WTC11 (cell line): Measurements from ENCODE around the gene KCTD2. TPM values are rescaled to one million over a fixed set of nuclear protein-coding genes. Genes with fewer than 3 reads are reported as not detected.
A peak's percentile ranks its signal among the peaks of the same experiment; 100 is the strongest.

Experiments
- ATAC-seq: fragments of 200-7000 bp; cut with Tn5 transposase; 2 replicates; pipeline ENCODE4 v1.10.0; 2021; ENCODE audit warnings: mild to moderate bottlenecking, moderate library complexity
- CTCF ChIA-PET: fragments of 300-600 bp; sonication (Branson Sonifier 250); formaldehyde crosslinking; loops from one replicate; lab custom pipeline; 2021; ENCODE audit warnings: antibody characterized with exemption; lab: Charles Lee
- POLR2A ChIA-PET: fragments of 350-600 bp; sonication (Branson Sonifier 250); formaldehyde crosslinking; loops from one replicate; lab custom pipeline; 2021; ENCODE audit warnings: antibody characterized with exemption; lab: Charles Lee
- DNase-seq: peaks from one replicate; pipeline ENCODE4 v3.0.0; 2021; ENCODE audit warnings: low spot score
- H3K27ac Mint-ChIP-seq: 2 replicates; pipeline ENCODE4 v1.8.0; 2021; ENCODE audit warnings: mixed read lengths
- H3K27me3 Mint-ChIP-seq: 2 replicates; pipeline ENCODE4 v1.8.0; 2021; ENCODE audit warnings: low read depth, mild to moderate bottlenecking, moderate library complexity, mixed read lengths
- H3K36me3 Mint-ChIP-seq: 2 replicates; pipeline ENCODE4 v1.8.0; 2021; ENCODE audit warnings: mixed read lengths
- H3K4me1 Mint-ChIP-seq: 2 replicates; pipeline ENCODE4 v1.8.0; 2022; ENCODE audit warnings: mixed read lengths
- H3K4me3 Mint-ChIP-seq: 2 replicates; pipeline ENCODE4 v1.8.0; 2021; ENCODE audit warnings: mild to moderate bottlenecking, moderate library complexity, mixed read lengths
- H3K9me3 Mint-ChIP-seq: 2 replicates; pipeline ENCODE4 v1.8.0; 2021; ENCODE audit warnings: mixed read lengths
- CREM ChIP-seq: sonication (generic); formaldehyde crosslinking; IDR thresholded peaks from 2 replicates; pipeline ENCODE4 v1.8.1; 2022; ENCODE audit warnings: mild to moderate bottlenecking, missing genetic modification reagents, moderate library complexity
- EMX1 ChIP-seq: fragments of 250-450 bp; sonication (Bioruptor Pico); IDR thresholded peaks from 2 replicates; pipeline ENCODE4 v1.8.0; 2021; ENCODE audit warnings: mild to moderate bottlenecking
- FOXP1 ChIP-seq: sonication (generic); formaldehyde crosslinking; IDR thresholded peaks from 2 replicates; pipeline ENCODE4 v1.8.0; 2022; ENCODE audit warnings: missing genetic modification reagents, mild to moderate bottlenecking, moderate library complexity, borderline replicate concordance
- GABPB1 ChIP-seq: sonication (generic); formaldehyde crosslinking; IDR thresholded peaks from 2 replicates; pipeline ENCODE4 v1.8.1; 2023; ENCODE audit warnings: mild to moderate bottlenecking, missing genetic modification reagents
- JAZF1 ChIP-seq: fragments of 250-450 bp; sonication (Bioruptor Pico); IDR thresholded peaks from 2 replicates; pipeline ENCODE4 v1.9.0; 2021; ENCODE audit warnings: moderate library complexity, mild to moderate bottlenecking, inconsistent platforms
- KAT7 ChIP-seq: sonication (generic); formaldehyde crosslinking; IDR thresholded peaks from 2 replicates; pipeline ENCODE4 v1.8.1; 2023; ENCODE audit warnings: missing genetic modification reagents, mild to moderate bottlenecking, borderline replicate concordance
- MYBL2 ChIP-seq: sonication (generic); formaldehyde crosslinking; IDR thresholded peaks from 2 replicates; pipeline ENCODE4 v1.8.1; 2023; ENCODE audit warnings: mild to moderate bottlenecking, moderate library complexity, missing genetic modification reagents
- NFE2L1 ChIP-seq: sonication (generic); formaldehyde crosslinking; IDR thresholded peaks from 2 replicates; pipeline ENCODE4 v1.8.1; 2023; ENCODE audit warnings: missing genetic modification reagents
- NR3C1 ChIP-seq: sonication (generic); formaldehyde crosslinking; conservative IDR thresholded peaks from 2 replicates; pipeline ENCODE4 v1.8.1; 2023; ENCODE audit warnings: low read depth, mild to moderate bottlenecking, missing genetic modification reagents
- STAT6 ChIP-seq: sonication (generic); formaldehyde crosslinking; conservative IDR thresholded peaks from 2 replicates; pipeline ENCODE4 v1.8.1; 2023; ENCODE audit warnings: mild to moderate bottlenecking, low read depth, missing genetic modification reagents, moderate library complexity
- ZBTB21 ChIP-seq: sonication (generic); formaldehyde crosslinking; IDR thresholded peaks from 2 replicates; pipeline ENCODE4 v1.8.1; 2023; ENCODE audit warnings: mild to moderate bottlenecking, missing genetic modification reagents, borderline replicate concordance
- ZNF138 ChIP-seq: sonication (generic); formaldehyde crosslinking; conservative IDR thresholded peaks from 2 replicates; pipeline ENCODE4 v1.8.1; 2022; ENCODE audit warnings: mild to moderate bottlenecking, moderate library complexity, missing genetic modification reagents
- ZNF423 ChIP-seq: fragments of 250-450 bp; sonication (Bioruptor Pico); IDR thresholded peaks from 2 replicates; pipeline ENCODE4 v2.1.2; 2022; ENCODE audit warnings: mild to moderate bottlenecking, moderate library complexity
- total RNA-seq: library from RNA; stranded (reverse); gene quantifications from 3 replicates; pipeline ENCODE4 v1.2.3, GENCODE V29; 2021
- TF ChIP-seq, protein P1 (sequence below): sonication (generic); formaldehyde crosslinking; IDR thresholded peaks from 2 replicates; pipeline ENCODE4 v1.8.1; 2022; ENCODE audit warnings: low read depth, missing genetic modification reagents, borderline replicate concordance
- TF ChIP-seq, protein P2 (sequence below): fragments of 250-450 bp; sonication (Bioruptor Pico); IDR thresholded peaks from 2 replicates; pipeline ENCODE4 v1.9.0; 2021; ENCODE audit warnings: mild to moderate bottlenecking
- TF ChIP-seq, protein P3 (sequence below): sonication (generic); formaldehyde crosslinking; IDR thresholded peaks from 2 replicates; pipeline ENCODE4 v1.8.1; 2022; ENCODE audit warnings: mild to moderate bottlenecking, moderate library complexity, missing genetic modification reagents
- TF ChIP-seq, protein P4 (sequence below): fragments of 250-450 bp; sonication (Bioruptor Pico); IDR thresholded peaks from 2 replicates; pipeline ENCODE4 v2.1.2; 2022; ENCODE audit warnings: mild to moderate bottlenecking, moderate library complexity
- TF ChIP-seq, protein P5 (sequence below): sonication (generic); formaldehyde crosslinking; IDR thresholded peaks from 2 replicates; pipeline ENCODE4 v1.8.1; 2023; ENCODE audit warnings: mild to moderate bottlenecking, missing genetic modification reagents, moderate library complexity

The KCTD2 gene
- total RNA-seq, 1 experiment from 2014 or later = 31.3 TPM

DNA sequence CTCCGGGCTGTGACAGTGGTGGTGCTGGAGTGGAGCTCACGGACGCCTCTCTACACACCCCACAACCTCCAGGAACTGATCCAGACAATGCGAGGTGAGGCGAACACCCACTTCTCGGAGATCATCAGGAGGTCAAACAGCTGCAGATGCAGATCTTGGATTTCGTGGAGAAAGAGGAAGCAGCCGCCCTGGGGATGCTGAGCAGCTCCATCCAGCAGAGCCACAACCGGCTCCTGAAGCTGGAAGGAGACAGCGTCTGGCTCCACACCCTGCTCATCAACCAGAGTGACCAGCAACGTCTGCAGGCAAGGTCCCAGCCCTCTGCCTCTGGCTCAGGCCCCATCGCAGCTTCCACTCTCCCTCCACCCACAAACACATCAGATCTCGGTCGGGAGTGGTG is 27.5 kb downstream of the KCTD2 start (continued):
- TF ChIP-seq, protein P1, sequence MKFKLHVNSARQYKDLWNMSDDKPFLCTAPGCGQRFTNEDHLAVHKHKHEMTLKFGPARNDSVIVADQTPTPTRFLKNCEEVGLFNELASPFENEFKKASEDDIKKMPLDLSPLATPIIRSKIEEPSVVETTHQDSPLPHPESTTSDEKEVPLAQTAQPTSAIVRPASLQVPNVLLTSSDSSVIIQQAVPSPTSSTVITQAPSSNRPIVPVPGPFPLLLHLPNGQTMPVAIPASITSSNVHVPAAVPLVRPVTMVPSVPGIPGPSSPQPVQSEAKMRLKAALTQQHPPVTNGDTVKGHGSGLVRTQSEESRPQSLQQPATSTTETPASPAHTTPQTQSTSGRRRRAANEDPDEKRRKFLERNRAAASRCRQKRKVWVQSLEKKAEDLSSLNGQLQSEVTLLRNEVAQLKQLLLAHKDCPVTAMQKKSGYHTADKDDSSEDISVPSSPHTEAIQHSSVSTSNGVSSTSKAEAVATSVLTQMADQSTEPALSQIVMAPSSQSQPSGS = no peak

DNA sequence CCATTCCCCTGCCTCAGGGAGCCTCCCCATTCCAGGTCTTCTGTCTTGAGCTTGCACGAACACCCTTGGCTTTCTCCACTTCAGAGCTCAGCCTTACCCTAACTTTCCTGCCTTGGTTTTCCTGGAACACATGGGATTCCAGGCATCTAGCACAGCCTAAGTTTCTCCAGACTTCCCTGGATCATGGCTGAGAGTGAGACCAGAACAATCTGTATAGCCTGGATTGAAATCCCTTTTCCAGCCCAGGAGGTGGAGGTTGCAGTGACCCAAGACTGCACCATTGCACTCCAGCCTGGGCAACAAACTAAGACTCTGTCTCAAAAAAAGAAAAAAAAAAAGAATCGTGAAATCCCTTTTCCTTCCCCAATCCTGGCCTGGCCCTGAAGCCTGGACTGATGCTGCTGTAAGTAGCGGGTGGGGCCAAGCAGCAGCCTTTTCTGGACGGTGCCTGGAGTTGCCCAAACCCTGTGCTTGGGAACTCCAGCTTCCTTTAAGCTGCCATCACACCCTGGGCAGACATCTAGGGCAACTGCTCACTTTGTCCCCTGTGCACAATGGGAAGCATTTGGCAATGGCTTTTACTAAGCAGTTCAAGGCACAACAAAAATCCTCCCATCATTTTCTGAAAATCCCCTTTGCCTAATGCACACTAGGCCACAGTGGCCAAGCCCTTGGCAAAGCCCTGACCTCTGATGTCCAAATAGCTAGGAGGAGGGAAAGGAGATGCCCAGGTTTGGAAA is 28.7 kb downstream of the KCTD2 start:
- Mint-ChIP-seq H3K9me3 (no peaks in the 10 kb centered on the region), H3K4me1 (peaks cover 17% of the 10 kb centered on the region), H3K27ac (peak overlapping the region; percentile 45; the same call in 1 of the 2 replicates), H3K27me3 (peaks cover 12% of the 10 kb centered on the region), H3K36me3 (no peaks in the 10 kb centered on the region), H3K4me3 (no peak overlapping the region)
- DNase-seq = no peak
- TF ChIP-seq ZNF138 (CRISPR knock-in tag) (no peak), EMX1 (CRISPR knock-in tag) (no peak), NR3C1 (CRISPR knock-in tag) (no peak), CREM (CRISPR knock-in tag) (no peak), ZNF423 (no peak), MYBL2 (CRISPR knock-in tag) (no peak), KAT7 (no peak), NFE2L1 (CRISPR knock-in tag) (no peak), JAZF1 (CRISPR knock-in tag) (no peak), ZBTB21 (CRISPR knock-in tag) (no peak), STAT6 (CRISPR knock-in tag) (no peak), FOXP1 (CRISPR knock-in tag) (no peak), GABPB1 (CRISPR knock-in tag) (no peak)
- TF ChIP-seq, protein P2, sequence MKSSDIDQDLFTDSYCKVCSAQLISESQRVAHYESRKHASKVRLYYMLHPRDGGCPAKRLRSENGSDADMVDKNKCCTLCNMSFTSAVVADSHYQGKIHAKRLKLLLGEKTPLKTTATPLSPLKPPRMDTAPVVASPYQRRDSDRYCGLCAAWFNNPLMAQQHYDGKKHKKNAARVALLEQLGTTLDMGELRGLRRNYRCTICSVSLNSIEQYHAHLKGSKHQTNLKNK (CRISPR knock-in tag) = no peak
- TF ChIP-seq, protein P3, sequence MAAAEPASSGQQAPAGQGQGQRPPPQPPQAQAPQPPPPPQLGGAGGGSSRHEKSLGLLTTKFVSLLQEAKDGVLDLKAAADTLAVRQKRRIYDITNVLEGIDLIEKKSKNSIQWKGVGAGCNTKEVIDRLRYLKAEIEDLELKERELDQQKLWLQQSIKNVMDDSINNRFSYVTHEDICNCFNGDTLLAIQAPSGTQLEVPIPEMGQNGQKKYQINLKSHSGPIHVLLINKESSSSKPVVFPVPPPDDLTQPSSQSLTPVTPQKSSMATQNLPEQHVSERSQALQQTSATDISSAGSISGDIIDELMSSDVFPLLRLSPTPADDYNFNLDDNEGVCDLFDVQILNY (CRISPR knock-in tag) = no peak
- TF ChIP-seq, protein P4, sequence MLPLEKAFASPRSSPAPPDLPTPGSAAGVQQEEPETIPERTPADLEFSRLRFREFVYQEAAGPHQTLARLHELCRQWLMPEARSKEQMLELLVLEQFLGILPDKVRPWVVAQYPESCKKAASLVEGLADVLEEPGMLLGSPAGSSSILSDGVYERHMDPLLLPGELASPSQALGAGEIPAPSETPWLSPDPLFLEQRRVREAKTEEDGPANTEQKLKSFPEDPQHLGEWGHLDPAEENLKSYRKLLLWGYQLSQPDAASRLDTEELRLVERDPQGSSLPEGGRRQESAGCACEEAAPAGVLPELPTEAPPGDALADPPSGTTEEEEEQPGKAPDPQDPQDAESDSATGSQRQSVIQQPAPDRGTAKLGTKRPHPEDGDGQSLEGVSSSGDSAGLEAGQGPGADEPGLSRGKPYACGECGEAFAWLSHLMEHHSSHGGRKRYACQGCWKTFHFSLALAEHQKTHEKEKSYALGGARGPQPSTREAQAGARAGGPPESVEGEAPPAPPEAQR (CRISPR knock-in tag) = no peak
- TF ChIP-seq, protein P5, sequence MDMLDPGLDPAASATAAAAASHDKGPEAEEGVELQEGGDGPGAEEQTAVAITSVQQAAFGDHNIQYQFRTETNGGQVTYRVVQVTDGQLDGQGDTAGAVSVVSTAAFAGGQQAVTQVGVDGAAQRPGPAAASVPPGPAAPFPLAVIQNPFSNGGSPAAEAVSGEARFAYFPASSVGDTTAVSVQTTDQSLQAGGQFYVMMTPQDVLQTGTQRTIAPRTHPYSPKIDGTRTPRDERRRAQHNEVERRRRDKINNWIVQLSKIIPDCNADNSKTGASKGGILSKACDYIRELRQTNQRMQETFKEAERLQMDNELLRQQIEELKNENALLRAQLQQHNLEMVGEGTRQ (CRISPR knock-in tag) = no peak
- ChIA-PET POLR2A (no interaction called here), CTCF (interaction anchor here (0.6 to 3.1 kb wide), 12 partner anchors 8 to 180 kb away, joined by 3 to 16 read pairs (median 6); partner anchors contain the start of gene SLC16A5)
- no peak for ATAC-seq
